Pancreas (tissue), 10 donors: ENCODE measurements around the gene SYCE1L. TPM values are rescaled to one million over a fixed set of nuclear protein-coding genes. Genes with fewer than 3 reads are reported as not detected.
A peak's percentile ranks its signal among the peaks of the same experiment; 100 is the strongest.

Experiments
- ATAC-seq, 4 donors: fragments of 200-7000 bp; cut with Tn5 transposase; one replicate each; pipeline versions ENCODE4 v1.8.0 to v1.9.1; 2020; ENCODE audit warnings: mild to moderate bottlenecking in 4 of 4, moderate library complexity in 4 of 4
- DNase-seq, 6 donors: peaks; one replicate each; pipeline ENCODE4 v3.0.0-alpha.2; 2020
- FAIRE-seq: peaks from 2 replicates; lab custom pipeline; 2012; peaks lifted over from hg19 to GRCh38; lab: Jason Lieb, UNC
- H3K27ac ChIP-seq, 4 donors: fragments of 200-600 bp; sonication (generic); 1 replicate in 3 of 4; 2 replicates in 1 of 4; pipeline versions ENCODE4 v1.5.0 to v1.8.0; 2020
- H3K27me3 ChIP-seq, 4 donors: fragments of 200-600 bp; one replicate each; pipeline ENCODE4 v1.8.0; 2021
- H3K36me3 ChIP-seq, 3 donors: fragments of 200-600 bp; sonication (generic) in 1 of 3; one replicate each; pipeline versions ENCODE4 v1.5.0 to v1.8.0; 2020 to 2021
- H3K4me1 ChIP-seq, 3 donors: fragments of 200-600 bp; one replicate each; pipeline ENCODE4 v1.8.0; 2021
- H3K4me3 ChIP-seq, 4 donors: fragments of 200-600 bp; sonication (generic) in 2 of 4; one replicate each; pipeline versions ENCODE4 v1.5.0 to v1.8.0; 2020 to 2021
- H3K9me3 ChIP-seq, 4 donors: fragments of 200-600 bp; one replicate each; pipeline ENCODE4 v1.8.0; 2021
- WGBS, 2 donors: extraction: QIAGEN DNeasy Blood & Tissue Kit; methylation state at CpG; one replicate each; pipeline ENCODE4 v1.1.7; 2013; 5-methylcytosine and 5-hydroxymethylcytosine counted together
- intact Hi-C, 3 donors: fragments of 100-400 bp; cut with DNase I; formaldehyde crosslinking; loops; one replicate each; pipeline versions ENCODE4 v1.11.1 to v1.14.2; 2022
- polyA plus RNA-seq, 2 donors: library from polyadenylated mRNA; stranded (reverse); fragments of 200-250 nt; gene quantifications; one replicate each; pipeline ENCODE4 v1.2.3, GENCODE V29; 2013
- total RNA-seq, 6 donors: library from RNA; stranded (reverse); fragmentation: NEBNext Ultra II Directional in 4 of 6; extraction: Animal tissue kit (Norgen Biotek cat#: 25700) in 4 of 6; gene quantifications; one replicate each; pipeline versions ENCODE4 v1.2.1 to v1.2.4, GENCODE V29; 2021 to 2023
- TF ChIP-seq, protein P1 (sequence below), 4 donors: fragments of 200-600 bp; sonication (generic) in 3 of 4; IDR thresholded peaks; one replicate each; pipeline versions ENCODE4 v1.5.0 to v1.8.0; 2021; ENCODE audit warnings: antibody characterized with exemption in 4 of 4
- donor health status: healthy with polysubstance abuse.
- donor health status: DM: no; HTN: no; CAD: no; lungs with moderate emphysema.
- donor health status: DM: no; HTN: no; CAD: no.
- donor health status: control.
- donor health status: control.
- donor health status: Bipolar disorder and iron deficiency.
- donor health status: DM: yes; HTN: yes; CAD: no.
- donor health status: DM: no; HTN: no; CAD: no.
- donor health status: DM: no; HTN: no; CAD: no.
- donor health status: DM: yes; HTN: yes; CAD: no.

Gene SYCE1L
- total and polyA plus RNA-seq, 8 donors: 0.52 to 8.2 (median 3.2) TPM

DNA sequence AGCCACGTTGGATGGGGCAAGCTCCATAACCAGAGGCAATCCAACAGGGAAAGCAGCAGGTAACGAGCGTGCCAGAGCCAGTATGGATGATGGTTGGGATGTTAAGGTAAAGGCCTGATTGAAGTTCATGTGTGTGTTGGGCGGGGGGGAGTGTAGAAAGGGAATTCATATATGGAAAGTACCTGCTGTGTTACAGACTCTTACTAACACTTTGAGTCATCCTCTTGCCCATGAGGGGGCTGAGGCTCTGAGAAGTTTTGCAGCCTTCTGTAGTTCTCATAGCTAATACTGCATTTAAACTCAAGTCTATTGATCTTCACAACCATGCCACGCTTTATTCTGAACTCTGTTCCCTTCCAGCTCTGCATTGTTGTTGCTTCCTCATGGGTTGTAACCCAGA, 28.5 kb downstream of the SYCE1L start:
- WGBS, 2 donors: 75 to 91% methylated on average over 5 of the region's 5 CpGs
- TF ChIP-seq, protein P1, sequence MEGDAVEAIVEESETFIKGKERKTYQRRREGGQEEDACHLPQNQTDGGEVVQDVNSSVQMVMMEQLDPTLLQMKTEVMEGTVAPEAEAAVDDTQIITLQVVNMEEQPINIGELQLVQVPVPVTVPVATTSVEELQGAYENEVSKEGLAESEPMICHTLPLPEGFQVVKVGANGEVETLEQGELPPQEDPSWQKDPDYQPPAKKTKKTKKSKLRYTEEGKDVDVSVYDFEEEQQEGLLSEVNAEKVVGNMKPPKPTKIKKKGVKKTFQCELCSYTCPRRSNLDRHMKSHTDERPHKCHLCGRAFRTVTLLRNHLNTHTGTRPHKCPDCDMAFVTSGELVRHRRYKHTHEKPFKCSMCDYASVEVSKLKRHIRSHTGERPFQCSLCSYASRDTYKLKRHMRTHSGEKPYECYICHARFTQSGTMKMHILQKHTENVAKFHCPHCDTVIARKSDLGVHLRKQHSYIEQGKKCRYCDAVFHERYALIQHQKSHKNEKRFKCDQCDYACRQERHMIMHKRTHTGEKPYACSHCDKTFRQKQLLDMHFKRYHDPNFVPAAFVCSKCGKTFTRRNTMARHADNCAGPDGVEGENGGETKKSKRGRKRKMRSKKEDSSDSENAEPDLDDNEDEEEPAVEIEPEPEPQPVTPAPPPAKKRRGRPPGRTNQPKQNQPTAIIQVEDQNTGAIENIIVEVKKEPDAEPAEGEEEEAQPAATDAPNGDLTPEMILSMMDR (IDR thresholded peaks at IDR 0.05): no peak
- Histone ChIP-seq H3K4me3 (no peak overlapping the region), H3K9me3 (no peaks in the 10 kb centered on the region), H3K27me3 (peaks cover 0 to 6% (median 2%) of the 10 kb centered on the region in 4 donors), H3K4me1 (no peaks in the 10 kb centered on the region), H3K36me3 (no peaks in the 10 kb centered on the region), H3K27ac (no peak overlapping the region)
- FAIRE-seq (no peak), DNase-seq (no peak), ATAC-seq (no peak)
- intact Hi-C loops: no loop called here

DNA sequence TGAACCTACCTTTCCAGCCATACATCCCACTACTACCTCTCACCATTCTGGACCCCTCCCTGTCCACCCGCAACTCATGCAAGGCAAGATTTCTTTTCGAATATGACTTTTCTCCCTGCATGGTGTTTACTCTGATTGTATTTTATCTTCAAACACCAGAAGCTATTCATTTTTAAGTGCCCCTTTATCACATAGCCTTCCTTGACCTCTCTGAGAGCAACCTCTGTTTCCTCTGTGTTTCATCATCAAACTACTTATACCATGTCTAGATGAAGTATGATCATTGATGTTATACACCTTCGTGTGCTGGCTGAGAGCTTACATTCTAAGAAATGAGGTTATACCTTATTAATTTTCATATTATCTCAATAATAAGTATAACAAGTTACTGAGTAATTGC, 31.8 kb downstream of the SYCE1L start:
- Histone ChIP-seq H3K36me3 (no peaks in the 10 kb centered on the region), H3K27ac (no peak overlapping the region), H3K9me3 (no peaks in the 10 kb centered on the region), H3K27me3 (peaks cover 0 to 10% (median 2%) of the 10 kb centered on the region in 4 donors), H3K4me1 (no peaks in the 10 kb centered on the region), H3K4me3 (no peak overlapping the region)
- FAIRE-seq (no peak), DNase-seq (no peak), ATAC-seq (no peak)
- WGBS, 2 donors: 35 to 54% methylated on average over 3 of the region's 3 CpGs
- TF ChIP-seq, protein P1 (IDR thresholded peaks at IDR 0.05): no peak
- intact Hi-C loops: no loop called here

DNA sequence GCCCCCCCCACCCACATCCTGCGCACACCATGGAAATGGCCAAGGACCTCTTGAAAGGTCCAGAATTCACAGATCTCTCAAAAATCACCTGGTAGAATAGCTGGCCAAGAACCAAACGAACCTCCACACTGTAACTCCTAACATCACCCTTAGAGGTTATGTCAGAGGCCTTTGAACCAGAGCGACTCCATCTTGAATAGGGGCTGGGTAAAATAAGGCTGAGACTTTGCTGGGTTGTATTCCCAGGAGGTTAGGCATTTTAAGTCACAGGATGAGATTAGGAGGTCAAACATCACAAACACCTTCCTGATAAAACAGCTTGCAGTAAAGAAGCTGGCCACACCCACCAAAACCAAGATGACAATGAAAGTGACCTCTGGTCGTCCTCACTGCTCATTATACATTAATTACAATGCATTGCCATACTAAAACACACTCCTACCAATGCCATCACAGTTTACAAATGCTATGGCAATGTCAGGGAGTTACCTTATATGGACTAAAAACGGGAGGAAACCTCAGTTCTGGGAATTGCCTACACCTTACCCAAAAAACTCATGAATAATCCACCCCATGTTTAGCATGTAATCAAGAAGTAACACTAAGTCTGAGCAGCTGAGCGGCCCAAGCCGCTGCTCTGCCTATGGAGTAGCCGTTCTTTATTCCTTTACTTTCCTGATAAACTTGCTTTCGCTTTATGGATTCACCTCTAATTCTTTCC, 34.8 kb downstream of the SYCE1L start:
- H3K4me3 ChIP-seq: no peak overlapping the region
- ATAC-seq: no peak
- no peak for FAIRE-seq
- TF ChIP-seq, protein P1 (IDR thresholded peaks at IDR 0.05): no peak
- H3K4me1 ChIP-seq: no peaks in the 10 kb centered on the region
- WGBS, 2 donors: 50 to 57% methylated on average over 9 of the region's 9 CpGs
- H3K27ac ChIP-seq: no peak overlapping the region
- no peaks in the 10 kb centered on the region for H3K9me3 ChIP-seq
- DNase-seq: no peak
- no peaks in the 10 kb centered on the region for H3K36me3 ChIP-seq
- intact Hi-C loops: no loop called here
- H3K27me3 ChIP-seq: peaks cover 0 to 8% (median 0%) of the 10 kb centered on the region in 4 donors

DNA sequence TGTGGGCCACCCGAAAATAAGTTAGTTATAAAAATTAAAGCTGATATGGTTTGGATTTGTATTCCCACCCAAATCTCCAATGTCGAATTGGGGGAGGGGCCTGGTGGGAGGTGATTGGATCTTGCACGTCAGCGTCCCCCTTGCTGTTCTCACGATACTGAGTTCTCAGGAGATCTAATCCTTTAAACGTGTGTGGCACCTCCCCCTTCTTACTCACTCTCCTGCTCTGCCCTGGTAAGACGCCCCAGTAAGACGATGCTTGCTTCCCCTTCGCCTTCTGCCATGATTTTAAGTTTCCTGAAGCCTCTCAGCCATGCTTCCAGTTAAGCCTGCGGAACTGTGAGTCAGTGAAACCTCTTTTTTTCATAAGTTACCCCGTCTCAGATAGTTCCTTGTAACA, 35.4 kb downstream of the SYCE1L start:
- H3K4me1 ChIP-seq: no peaks in the 10 kb centered on the region
- H3K27me3 ChIP-seq: peaks cover 0 to 8% (median 0%) of the 10 kb centered on the region in 4 donors
- WGBS, 2 donors: 18 to 30% methylated on average over 11 of the region's 11 CpGs
- no peak overlapping the region for H3K4me3 ChIP-seq
- TF ChIP-seq, protein P1 (IDR thresholded peaks at IDR 0.05): no peak
- H3K9me3 ChIP-seq: no peaks in the 10 kb centered on the region
- intact Hi-C loops: loop anchor here in 2 of 3 donors (5.0 kb wide), 1 partner anchor 348 kb away; no protein-coding TSS in a partner anchor
- DNase-seq: no peak
- H3K27ac ChIP-seq: no peak overlapping the region
- ATAC-seq: no peak
- H3K36me3 ChIP-seq: no peaks in the 10 kb centered on the region
- no peak for FAIRE-seq

DNA sequence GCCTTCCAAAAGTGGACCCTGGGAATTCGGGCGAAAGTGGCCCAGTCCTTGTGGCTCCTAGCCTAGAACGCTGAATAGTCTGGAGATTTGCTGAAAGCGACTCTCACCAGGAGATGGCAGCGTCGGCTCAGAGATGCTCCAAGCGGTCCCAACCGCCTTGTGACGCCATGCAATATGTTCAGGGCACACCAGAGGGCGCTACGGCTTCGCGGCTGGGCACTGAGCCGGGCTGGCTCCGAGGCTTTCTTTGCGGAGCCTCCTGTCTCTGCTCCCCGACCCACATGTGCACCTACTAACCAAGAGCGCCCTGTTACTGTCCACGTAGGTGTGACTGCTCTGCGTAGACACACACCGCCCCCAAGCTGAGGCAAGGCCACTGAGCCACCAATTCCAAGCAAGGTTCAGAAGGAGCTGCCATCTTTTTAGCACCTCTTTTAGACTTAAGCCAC, 36.9 kb downstream of the SYCE1L start:
- DNase-seq (peak; percentile 75 to 97 (median 90)), FAIRE-seq (no peak), ATAC-seq (peak; percentile 97 to 100 (median 100))
- Histone ChIP-seq H3K27me3 (peaks cover 0 to 8% (median 0%) of the 10 kb centered on the region in 4 donors), H3K27ac (no peak overlapping the region), H3K4me1 (no peaks in the 10 kb centered on the region), H3K4me3 (no peak overlapping the region), H3K36me3 (no peaks in the 10 kb centered on the region), H3K9me3 (no peaks in the 10 kb centered on the region)
- WGBS, 2 donors: 1% methylated on average over 21 of the region's 21 CpGs
- TF ChIP-seq, protein P1 (IDR thresholded peaks at IDR 0.05): peak; percentile 97 to 99 (median 99)
- intact Hi-C loops: loop anchor here (2.0 to 5.0 kb wide), 2 partner anchors 346 to 347 kb away; no protein-coding TSS in a partner anchor
